ENCODE data around the gene AHCYL2. TPM values are rescaled to one million over a fixed set of nuclear protein-coding genes. Genes with fewer than 3 reads are reported as not detected.

AHCYL2 gene
- total and polyA plus RNA-seq, 2 donors (not counting 3 experiments of a cell fraction or from before 2014, with no cell fraction given), result 10.8 to 13.5 TPM

DNA sequence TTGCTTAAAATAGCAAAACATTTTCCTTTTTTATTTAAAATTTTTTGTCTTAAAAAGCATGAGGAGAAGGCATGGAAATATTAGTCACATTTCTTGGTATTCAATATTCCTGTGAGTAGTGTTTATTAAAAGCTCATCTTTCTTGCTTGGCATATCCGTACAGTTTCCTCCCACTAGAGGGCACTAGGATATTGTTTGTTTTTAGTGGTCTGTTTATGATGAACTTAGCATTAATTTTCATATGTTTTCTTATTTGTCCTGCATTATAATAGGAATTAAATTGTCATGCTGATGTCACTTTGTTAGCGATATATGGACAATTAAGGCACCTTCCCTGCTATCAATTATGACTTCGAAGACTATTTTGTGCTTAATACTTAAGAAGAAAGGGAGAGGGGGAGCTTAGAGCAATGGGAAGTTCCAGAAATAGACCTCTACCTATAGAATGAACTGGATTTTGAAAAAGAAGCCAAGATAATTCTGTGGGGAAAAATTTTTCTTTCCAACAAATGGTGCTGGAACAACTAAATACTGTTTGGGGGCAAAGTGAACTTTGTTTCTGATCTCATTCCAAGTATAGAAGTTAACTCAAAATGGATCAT, 118.4 kb downstream of the AHCYL2 start:
- ChIA-PET POLR2A (no interaction called here), CTCF (interaction anchor here (0.6 to 3.2 kb wide), 81 partner anchors 9 to 691 kb away, joined by 3 to 86 read pairs (median 4); partner anchors contain the start of gene STRIP2)
- H4K20me1 ChIP-seq (replicated peaks; ENCODE audit: control insufficient read depth, extremely low read depth, insufficient read depth, low read length), result no peaks in the 10 kb centered on the region
- H3K79me2 ChIP-seq (ENCODE audit: control insufficient read depth, insufficient read depth, low read length), result no peaks in the 10 kb centered on the region
- no peak overlapping the region for H3K9ac ChIP-seq (replicated peaks; ENCODE audit: extremely low read depth, insufficient read depth, low read length)
- no peaks in the 10 kb centered on the region for H3K36me3 ChIP-seq (ENCODE audit: control insufficient read depth in 2 of 2, extremely low read depth in 1 of 2, insufficient read depth in 2 of 2, low read length in 2 of 2)
- H3K9me3 ChIP-seq (replicated peaks; ENCODE audit: control insufficient read depth, insufficient read depth, low read length), result no peaks in the 10 kb centered on the region
- H3K4me3 ChIP-seq (replicated peaks in 1 of 3; ENCODE audit: insufficient read depth in 1 of 3, low read depth in 1 of 3, low read length in 3 of 3), result no peak overlapping the region
- H3K9me1 ChIP-seq (replicated peaks; ENCODE audit: control insufficient read depth, extremely low read depth, insufficient read depth, low read length), result no peaks in the 10 kb centered on the region
- no peaks in the 10 kb centered on the region for H3K4me1 ChIP-seq (ENCODE audit: control insufficient read depth, extremely low read depth, insufficient read depth, low read length)
- FAIRE-seq (peak; percentile 75), DNase-seq (ENCODE audit: low read depth, low spot score) (peak; percentile 68)
- BruUV-seq (replicated peaks), result no TSS peak
- no peak overlapping the region for H3K4me2 ChIP-seq (ENCODE audit: insufficient read depth, low read length)
- TF ChIP-seq, protein P1, sequence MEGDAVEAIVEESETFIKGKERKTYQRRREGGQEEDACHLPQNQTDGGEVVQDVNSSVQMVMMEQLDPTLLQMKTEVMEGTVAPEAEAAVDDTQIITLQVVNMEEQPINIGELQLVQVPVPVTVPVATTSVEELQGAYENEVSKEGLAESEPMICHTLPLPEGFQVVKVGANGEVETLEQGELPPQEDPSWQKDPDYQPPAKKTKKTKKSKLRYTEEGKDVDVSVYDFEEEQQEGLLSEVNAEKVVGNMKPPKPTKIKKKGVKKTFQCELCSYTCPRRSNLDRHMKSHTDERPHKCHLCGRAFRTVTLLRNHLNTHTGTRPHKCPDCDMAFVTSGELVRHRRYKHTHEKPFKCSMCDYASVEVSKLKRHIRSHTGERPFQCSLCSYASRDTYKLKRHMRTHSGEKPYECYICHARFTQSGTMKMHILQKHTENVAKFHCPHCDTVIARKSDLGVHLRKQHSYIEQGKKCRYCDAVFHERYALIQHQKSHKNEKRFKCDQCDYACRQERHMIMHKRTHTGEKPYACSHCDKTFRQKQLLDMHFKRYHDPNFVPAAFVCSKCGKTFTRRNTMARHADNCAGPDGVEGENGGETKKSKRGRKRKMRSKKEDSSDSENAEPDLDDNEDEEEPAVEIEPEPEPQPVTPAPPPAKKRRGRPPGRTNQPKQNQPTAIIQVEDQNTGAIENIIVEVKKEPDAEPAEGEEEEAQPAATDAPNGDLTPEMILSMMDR (IDR thresholded peaks at IDR 0.05; ENCODE audit: extremely low read depth in 1 of 2, insufficient read depth in 1 of 2, low read depth in 1 of 2, low read length in 2 of 2), result peak; percentile 48 to 54
- TF ChIP-seq EZH2 (IDR thresholded peaks at IDR 0.05; ENCODE audit: borderline replicate concordance, low read depth, low read length, severe bottlenecking), result no peak
- H2AFZ ChIP-seq (ENCODE audit: low read depth, low read length), result no peak overlapping the region
- H3K27ac ChIP-seq (ENCODE audit: insufficient read depth, low read depth, low read length), result no peak overlapping the region
- intact Hi-C loops (cut with micrococcal nuclease) (loop anchor here (1.0 kb wide), 2 partner anchors 125 to 129 kb away; no protein-coding TSS in a partner anchor), dilution Hi-C loops (cut with MboI; ENCODE audit: extremely low pct_ligation_motif_present, low sequenced_read_pairs) (no loop called here)
- H3K27me3 ChIP-seq (ENCODE audit: control insufficient read depth in 2 of 2, insufficient read depth in 2 of 2, low read length in 2 of 2), result no peaks in the 10 kb centered on the region

DNA sequence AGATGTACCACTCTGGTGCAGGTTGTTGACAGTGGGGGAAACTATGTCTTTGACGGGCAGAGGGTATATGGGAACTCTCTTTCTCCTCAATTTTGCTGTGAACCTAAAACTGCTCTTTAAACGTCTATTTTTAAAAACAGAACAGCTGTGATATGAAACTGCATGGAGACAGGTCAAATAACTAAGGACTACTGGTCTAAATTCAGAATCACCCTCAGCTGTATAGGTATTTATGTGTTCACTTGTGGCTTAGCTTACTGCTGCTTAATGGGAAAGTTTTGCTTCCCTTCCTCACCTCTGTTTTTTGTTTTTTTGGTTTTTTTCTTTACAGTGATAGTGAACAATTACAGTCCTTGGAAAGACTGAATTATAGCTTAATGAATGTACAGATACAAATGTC, 122.5 kb downstream of the AHCYL2 start:
- no peak overlapping the region for H3K4me2 ChIP-seq (ENCODE audit: insufficient read depth, low read length)
- FAIRE-seq (no peak), DNase-seq (ENCODE audit: low read depth, low spot score) (no peak)
- H3K4me1 ChIP-seq (ENCODE audit: control insufficient read depth, extremely low read depth, insufficient read depth, low read length), result no peaks in the 10 kb centered on the region
- H2AFZ ChIP-seq (ENCODE audit: low read depth, low read length), result no peak overlapping the region
- TF ChIP-seq FOS (IDR thresholded peaks at IDR 0.05; ENCODE audit: borderline replicate concordance, insufficient read depth, low read length), result no peak
- TF ChIP-seq, protein P1 (IDR thresholded peaks at IDR 0.05; ENCODE audit: extremely low read depth in 1 of 2, insufficient read depth in 1 of 2, low read depth in 1 of 2, low read length in 2 of 2), result no peak
- dilution Hi-C loops (cut with MboI; ENCODE audit: extremely low pct_ligation_motif_present, low sequenced_read_pairs) (no loop called here), intact Hi-C loops (cut with micrococcal nuclease) (no loop called here)
- H3K9me3 ChIP-seq (replicated peaks; ENCODE audit: control insufficient read depth, insufficient read depth, low read length), result no peaks in the 10 kb centered on the region
- H4K20me1 ChIP-seq (replicated peaks; ENCODE audit: control insufficient read depth, extremely low read depth, insufficient read depth, low read length), result no peaks in the 10 kb centered on the region
- no peaks in the 10 kb centered on the region for H3K36me3 ChIP-seq (ENCODE audit: control insufficient read depth in 2 of 2, extremely low read depth in 1 of 2, insufficient read depth in 2 of 2, low read length in 2 of 2)
- POLR2A ChIA-PET, result no interaction called here
- H3K9me1 ChIP-seq (replicated peaks; ENCODE audit: control insufficient read depth, extremely low read depth, insufficient read depth, low read length), result no peaks in the 10 kb centered on the region
- no peak overlapping the region for H3K4me3 ChIP-seq (replicated peaks in 1 of 3; ENCODE audit: insufficient read depth in 1 of 3, low read depth in 1 of 3, low read length in 3 of 3)
- H3K79me2 ChIP-seq (ENCODE audit: control insufficient read depth, insufficient read depth, low read length), result no peaks in the 10 kb centered on the region
- no TSS peak for BruUV-seq (replicated peaks)
- CTCF ChIA-PET, result interaction anchor here (1.1 to 1.6 kb wide), 4 partner anchors 10 to 124 kb away, joined by 3 to 7 read pairs (median 3); no protein-coding TSS in a partner anchor
- H3K27me3 ChIP-seq (ENCODE audit: control insufficient read depth in 2 of 2, insufficient read depth in 2 of 2, low read length in 2 of 2), result no peaks in the 10 kb centered on the region
- H3K9ac ChIP-seq (replicated peaks; ENCODE audit: extremely low read depth, insufficient read depth, low read length), result no peak overlapping the region
- H3K27ac ChIP-seq (ENCODE audit: insufficient read depth, low read depth, low read length), result no peak overlapping the region
